Measurements from ENCODE around the gene OLFML3. TPM values are rescaled to one million over a fixed set of nuclear protein-coding genes. Genes with fewer than 3 reads are reported as not detected.

Gene OLFML3
- total RNA-seq, 1 donor from 2014 or later, result 26.4 TPM

DNA sequence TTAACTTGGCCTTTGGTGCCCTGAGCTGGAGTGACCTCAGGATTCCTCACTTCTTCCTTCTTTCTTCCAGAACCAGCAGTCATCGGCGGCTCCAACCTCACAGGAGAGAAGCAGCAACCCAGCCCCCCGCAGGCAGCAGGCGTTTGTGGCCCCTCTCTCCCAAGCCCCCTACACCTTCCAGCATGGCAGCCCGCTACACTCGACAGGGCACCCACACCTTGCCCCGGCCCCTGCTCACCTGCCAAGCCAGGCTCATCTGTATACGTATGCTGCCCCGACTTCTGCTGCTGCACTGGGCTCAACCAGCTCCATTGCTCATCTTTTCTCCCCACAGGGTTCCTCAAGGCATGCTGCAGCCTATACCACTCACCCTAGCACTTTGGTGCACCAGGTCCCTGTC, 6.3 kb upstream of the OLFML3 start:
- Histone ChIP-seq H3K36me3 (peaks cover 52 to 63% of the 10 kb centered on the region in 2 donors), H3K4me3 (no peak overlapping the region), H3K27me3 (no peaks in the 10 kb centered on the region), H3K4me1 (peaks cover 0 to 7% of the 10 kb centered on the region in 2 donors), H3K27ac (no peak overlapping the region), H3K9me3 (no peaks in the 10 kb centered on the region)
- intact Hi-C loops (cut with DNase I), result loop anchor here (10.0 kb wide), 1 partner anchor 462 kb away; no protein-coding TSS in a partner anchor
- DNase-seq (ENCODE audit: low spot score in 2 of 2), result no peak
- TF ChIP-seq, protein P1, sequence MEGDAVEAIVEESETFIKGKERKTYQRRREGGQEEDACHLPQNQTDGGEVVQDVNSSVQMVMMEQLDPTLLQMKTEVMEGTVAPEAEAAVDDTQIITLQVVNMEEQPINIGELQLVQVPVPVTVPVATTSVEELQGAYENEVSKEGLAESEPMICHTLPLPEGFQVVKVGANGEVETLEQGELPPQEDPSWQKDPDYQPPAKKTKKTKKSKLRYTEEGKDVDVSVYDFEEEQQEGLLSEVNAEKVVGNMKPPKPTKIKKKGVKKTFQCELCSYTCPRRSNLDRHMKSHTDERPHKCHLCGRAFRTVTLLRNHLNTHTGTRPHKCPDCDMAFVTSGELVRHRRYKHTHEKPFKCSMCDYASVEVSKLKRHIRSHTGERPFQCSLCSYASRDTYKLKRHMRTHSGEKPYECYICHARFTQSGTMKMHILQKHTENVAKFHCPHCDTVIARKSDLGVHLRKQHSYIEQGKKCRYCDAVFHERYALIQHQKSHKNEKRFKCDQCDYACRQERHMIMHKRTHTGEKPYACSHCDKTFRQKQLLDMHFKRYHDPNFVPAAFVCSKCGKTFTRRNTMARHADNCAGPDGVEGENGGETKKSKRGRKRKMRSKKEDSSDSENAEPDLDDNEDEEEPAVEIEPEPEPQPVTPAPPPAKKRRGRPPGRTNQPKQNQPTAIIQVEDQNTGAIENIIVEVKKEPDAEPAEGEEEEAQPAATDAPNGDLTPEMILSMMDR (IDR thresholded peaks at IDR 0.05), result no peak

DNA sequence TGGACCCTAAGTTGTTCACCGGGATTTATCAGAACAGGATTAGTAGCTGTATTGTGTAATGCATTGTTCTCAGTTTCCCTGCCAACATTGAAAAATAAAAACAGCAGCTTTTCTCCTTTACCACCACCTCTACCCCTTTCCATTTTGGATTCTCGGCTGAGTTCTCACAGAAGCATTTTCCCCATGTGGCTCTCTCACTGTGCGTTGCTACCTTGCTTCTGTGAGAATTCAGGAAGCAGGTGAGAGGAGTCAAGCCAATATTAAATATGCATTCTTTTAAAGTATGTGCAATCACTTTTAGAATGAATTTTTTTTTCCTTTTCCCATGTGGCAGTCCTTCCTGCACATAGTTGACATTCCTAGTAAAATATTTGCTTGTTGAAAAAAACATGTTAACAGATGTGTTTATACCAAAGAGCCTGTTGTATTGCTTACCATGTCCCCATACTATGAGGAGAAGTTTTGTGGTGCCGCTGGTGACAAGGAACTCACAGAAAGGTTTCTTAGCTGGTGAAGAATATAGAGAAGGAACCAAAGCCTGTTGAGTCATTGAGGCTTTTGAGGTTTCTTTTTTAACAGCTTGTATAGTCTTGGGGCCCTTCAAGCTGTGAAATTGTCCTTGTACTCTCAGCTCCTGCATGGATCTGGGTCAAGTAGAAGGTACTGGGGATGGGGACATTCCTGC, 3.9 kb upstream of the OLFML3 start:
- Histone ChIP-seq H3K36me3 (peaks cover 28 to 39% of the 10 kb centered on the region in 2 donors), H3K4me1 (peaks cover 0 to 10% of the 10 kb centered on the region in 2 donors)
- TF ChIP-seq, protein P1 (IDR thresholded peaks at IDR 0.05), result no peak

GRCh38 chr1:113976609-113977278, 2.5 kb upstream of the OLFML3 start:
- Histone ChIP-seq H3K4me1 (peaks cover 6 to 20% of the 10 kb centered on the region in 2 donors), H3K27ac (peak overlapping the region in 1 of 2 donors; percentile 21), H3K4me3 (no peak overlapping the region), H3K36me3 (peaks cover 18 to 25% of the 10 kb centered on the region in 2 donors), H3K27me3 (no peaks in the 10 kb centered on the region), H3K9me3 (no peaks in the 10 kb centered on the region)
- no peak for DNase-seq (ENCODE audit: low spot score in 2 of 2)
- TF ChIP-seq, protein P1 (IDR thresholded peaks at IDR 0.05), result peak in 2 of 3 experiments; percentile 12 to 35
- intact Hi-C loops (cut with DNase I), result loop anchor here (5.0 to 10.0 kb wide), 3 partner anchors 176 to 458 kb away; partner anchors contain the start of gene SYT6

More for the DNA sequence above, 3.9 kb upstream of the OLFML3 start:
- Histone ChIP-seq H3K27ac (no peak overlapping the region), H3K27me3 (no peaks in the 10 kb centered on the region), H3K4me3 (no peak overlapping the region), H3K9me3 (no peaks in the 10 kb centered on the region)
- no peak for DNase-seq (ENCODE audit: low spot score in 2 of 2)
- intact Hi-C loops (cut with DNase I), result loop anchor here (5.0 to 10.0 kb wide), 3 partner anchors 177 to 459 kb away; partner anchors contain the start of gene SYT6

DNA sequence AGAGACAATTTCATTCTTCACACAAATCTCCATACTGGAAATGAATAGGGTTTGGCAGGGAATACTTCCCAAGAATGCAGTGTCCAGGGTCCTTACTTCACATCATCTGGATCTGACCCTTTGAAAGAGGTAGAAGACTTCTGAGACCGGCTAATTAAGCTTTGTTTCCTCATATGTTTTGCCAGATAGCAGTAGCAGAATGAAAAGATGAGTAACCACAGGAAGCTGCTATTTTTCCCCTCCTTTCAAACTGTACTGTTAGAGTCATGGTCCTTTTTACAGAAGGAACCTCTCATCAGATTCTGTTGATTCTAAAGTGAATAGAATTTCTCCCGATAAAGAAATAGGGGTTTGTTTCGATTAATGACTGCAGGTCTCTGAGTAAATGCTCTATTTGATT, 1.4 kb upstream of the OLFML3 start:
- peaks cover 10 to 14% of the 10 kb centered on the region in 2 donors for H3K36me3 ChIP-seq
- no peaks in the 10 kb centered on the region for H3K9me3 ChIP-seq
- H3K4me3 ChIP-seq, result no peak overlapping the region
- H3K27ac ChIP-seq, result peak overlapping the region in 1 of 2 donors; percentile 77
- TF ChIP-seq, protein P1 (IDR thresholded peaks at IDR 0.05), result no peak
- intact Hi-C loops (cut with DNase I), result loop anchor here (5.0 to 10.0 kb wide), 3 partner anchors 174 to 457 kb away; partner anchors contain the start of gene SYT6
- no peak for DNase-seq (ENCODE audit: low spot score in 2 of 2)
- H3K27me3 ChIP-seq, result no peaks in the 10 kb centered on the region
- peaks cover 10 to 24% of the 10 kb centered on the region in 2 donors for H3K4me1 ChIP-seq

- no peaks in the 10 kb centered on the region for H3K9me3 ChIP-seq
- H3K27ac ChIP-seq, result peak overlapping the region; percentile 46 to 77
- intact Hi-C loops (cut with DNase I), result loop anchor here (5.0 to 10.0 kb wide), 3 partner anchors 53 to 775 kb away; partner anchors contain the start of genes CSDE1 and HIPK1
- H3K4me3 ChIP-seq, result peak overlapping the region; percentile 34 to 52
- DNase-seq (ENCODE audit: low spot score in 2 of 2), result peak in 1 of 2 donors; percentile 78
- no peaks in the 10 kb centered on the region for H3K36me3 ChIP-seq
- H3K27me3 ChIP-seq, result no peaks in the 10 kb centered on the region
- TF ChIP-seq, protein P1 (IDR thresholded peaks at IDR 0.05), result no peak
- peaks cover 15 to 32% of the 10 kb centered on the region in 2 donors for H3K4me1 ChIP-seq
Measured at GRCh38 chr1:113980110-113980509, 836 bp downstream of the OLFML3 start.
